Activated effector memory CD4-positive, alpha-beta T cell treated with Interleukin-2 at 50 U/mL for 16 hours (primary cell): ENCODE data around the gene FLNB.

Experiments
- DNase-seq: peaks from one replicate; pipeline ENCODE4 v3.0.0-alpha.2; 2020

The FLNB gene

GRCh38 chr3:58084788-58085543 lies 76.7 kb downstream of the FLNB start:
- no peak for DNase-seq

DNA sequence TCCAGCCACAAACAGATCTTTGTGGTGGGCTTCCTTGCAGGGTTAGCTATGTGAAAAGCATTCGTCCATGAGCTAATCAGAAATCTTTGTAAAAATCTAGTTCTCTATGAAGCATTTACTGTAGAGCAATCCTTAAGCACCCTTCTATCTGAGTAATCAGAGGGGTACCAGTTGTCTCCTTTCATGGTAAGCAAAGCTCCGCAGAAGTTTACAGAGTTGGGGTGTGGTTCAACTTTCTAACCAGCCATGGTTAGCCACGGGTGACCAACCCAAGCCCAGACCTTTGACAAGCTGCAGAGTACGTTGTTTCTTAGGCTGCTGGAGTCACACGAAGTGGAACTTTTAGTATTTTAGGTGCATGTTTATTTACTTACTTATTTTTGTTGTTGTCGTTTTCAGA lies 77.4 kb downstream of the FLNB start:
- DNase-seq = no peak

DNA sequence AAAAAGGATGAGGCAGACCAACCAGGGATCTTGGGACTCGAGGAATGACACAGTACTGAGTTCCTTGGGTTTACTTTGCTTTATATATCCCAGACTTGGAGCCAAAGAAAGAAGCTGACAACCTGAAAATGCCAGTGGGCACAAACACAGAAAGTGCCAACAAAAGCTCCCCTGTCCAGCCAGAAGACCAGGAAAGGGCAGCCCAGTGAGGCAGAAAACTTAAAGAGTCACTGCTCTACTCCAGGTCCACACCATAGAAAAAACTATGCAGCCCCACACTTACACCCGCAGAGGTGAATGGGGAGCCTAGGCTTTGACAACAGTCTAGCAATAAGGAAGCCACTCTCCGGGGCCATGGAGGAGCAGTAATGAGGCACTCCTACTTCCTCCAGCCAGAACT lies 80.3 kb downstream of the FLNB start:
- DNase-seq = no peak

- no peak for DNase-seq
Observed at GRCh38 chr3:58090351-58090750, 82.1 kb downstream of the FLNB start.

DNA sequence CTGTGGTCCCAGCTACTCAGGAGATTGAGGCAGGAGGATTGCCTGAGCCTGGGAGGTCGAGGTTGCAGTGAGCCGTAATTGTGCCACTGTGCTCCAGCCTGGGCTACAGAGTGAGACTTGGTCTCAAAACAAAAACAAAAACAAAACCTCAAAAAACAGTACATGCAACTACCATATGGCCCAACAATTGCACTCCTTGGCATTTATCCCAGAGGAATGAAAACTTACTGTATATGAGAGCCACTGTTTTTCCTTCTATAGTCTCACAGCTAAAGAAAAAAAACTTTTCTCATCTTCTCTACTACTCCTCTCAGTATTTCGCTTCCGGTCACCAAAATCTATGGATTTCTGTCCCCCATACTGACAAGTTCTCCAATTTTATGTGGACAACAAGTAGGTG lies 84.3 kb downstream of the FLNB start:
- DNase-seq = no peak

DNA sequence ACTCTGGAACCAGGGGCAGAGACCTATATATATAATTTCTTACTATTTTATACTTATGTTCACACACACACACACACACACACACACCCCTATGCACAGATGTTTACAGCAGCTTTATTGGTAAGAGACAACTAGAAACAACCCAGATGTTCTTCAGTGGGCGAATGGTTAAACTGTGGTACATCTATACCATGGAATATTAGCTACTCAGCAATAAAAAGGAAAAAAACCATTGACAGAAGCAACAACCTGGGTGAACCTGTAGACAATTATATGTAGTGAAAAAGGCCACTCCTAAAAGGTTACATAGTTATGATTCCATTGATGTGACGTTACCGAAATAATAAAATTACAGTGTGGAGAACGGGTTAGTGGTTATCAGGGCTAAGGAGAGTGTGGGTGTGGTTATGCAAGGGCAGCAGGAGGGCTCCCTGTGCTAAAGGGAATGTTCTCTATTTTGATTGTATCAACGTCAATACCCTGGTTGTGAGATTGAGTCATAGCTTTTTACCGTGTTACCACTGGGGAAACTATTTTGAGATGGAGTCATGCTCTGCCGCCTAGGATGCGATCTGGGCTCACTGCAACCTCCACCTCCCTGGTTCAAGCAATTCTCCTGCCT lies 85.5 kb downstream of the FLNB start:
- no peak for DNase-seq

GRCh38 chr3:58094657-58095056 lies 86.4 kb downstream of the FLNB start:
- DNase-seq = no peak

- DNase-seq = no peak
Observed at GRCh38 chr3:58095603-58096138, 87.4 kb downstream of the FLNB start.

GRCh38 chr3:58098531-58098930 lies 90.3 kb downstream of the FLNB start:
- no peak for DNase-seq

- no peak for DNase-seq
Observed at GRCh38 chr3:58099865-58100264, 91.6 kb downstream of the FLNB start.

GRCh38 chr3:58101499-58102389 lies 93.5 kb downstream of the FLNB start:
- no peak for DNase-seq

- DNase-seq = no peak
Observed at GRCh38 chr3:58102390-58102750, 94.1 kb downstream of the FLNB start.

- no peak for DNase-seq
Observed at GRCh38 chr3:58102976-58103451, 94.8 kb downstream of the FLNB start.

DNA sequence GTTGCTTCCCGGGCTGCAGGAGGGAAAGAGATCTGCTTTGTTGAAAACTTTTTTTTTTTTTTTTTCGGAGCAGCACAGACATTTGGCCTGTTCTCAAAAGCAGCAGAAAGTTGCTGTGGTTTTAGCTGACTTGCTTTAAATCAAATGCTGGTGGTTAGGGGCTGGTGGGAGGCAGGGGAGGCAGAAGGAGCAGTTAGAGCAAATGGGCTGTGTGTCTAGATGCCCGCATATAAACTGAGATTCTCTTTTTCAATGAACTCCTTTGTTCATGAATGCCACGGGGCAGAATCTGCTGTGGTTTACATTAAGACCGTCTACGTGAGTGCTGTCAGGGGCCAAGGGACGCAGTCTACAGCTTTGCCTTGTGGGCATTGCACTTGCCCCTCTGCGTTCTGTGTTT lies 95.9 kb downstream of the FLNB start:
- DNase-seq = no peak

- DNase-seq = no peak
Observed at GRCh38 chr3:58104712-58105111, 96.5 kb downstream of the FLNB start.

GRCh38 chr3:58105196-58105595 lies 97.0 kb downstream of the FLNB start:
- no peak for DNase-seq

GRCh38 chr3:58106061-58106460 lies 97.8 kb downstream of the FLNB start:
- DNase-seq = no peak

DNA sequence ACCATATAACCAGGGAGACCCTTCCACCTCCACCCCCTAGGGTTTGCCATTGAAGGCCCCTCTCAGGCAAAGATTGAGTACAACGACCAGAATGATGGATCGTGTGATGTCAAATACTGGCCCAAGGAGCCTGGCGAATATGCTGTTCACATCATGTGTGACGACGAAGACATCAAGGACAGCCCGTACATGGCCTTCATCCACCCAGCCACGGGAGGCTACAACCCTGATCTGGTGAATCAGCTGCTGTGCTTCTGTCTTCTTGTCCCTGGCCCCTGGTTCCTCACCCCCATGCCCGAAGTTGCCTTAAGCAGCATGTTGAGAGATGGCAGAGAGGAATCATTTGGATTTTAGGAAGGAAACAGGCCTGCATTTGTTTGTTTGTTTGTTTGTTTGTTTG lies 98.4 kb downstream of the FLNB start:
- DNase-seq = no peak

GRCh38 chr3:58107597-58107996 lies 99.4 kb downstream of the FLNB start:
- DNase-seq = no peak

DNA sequence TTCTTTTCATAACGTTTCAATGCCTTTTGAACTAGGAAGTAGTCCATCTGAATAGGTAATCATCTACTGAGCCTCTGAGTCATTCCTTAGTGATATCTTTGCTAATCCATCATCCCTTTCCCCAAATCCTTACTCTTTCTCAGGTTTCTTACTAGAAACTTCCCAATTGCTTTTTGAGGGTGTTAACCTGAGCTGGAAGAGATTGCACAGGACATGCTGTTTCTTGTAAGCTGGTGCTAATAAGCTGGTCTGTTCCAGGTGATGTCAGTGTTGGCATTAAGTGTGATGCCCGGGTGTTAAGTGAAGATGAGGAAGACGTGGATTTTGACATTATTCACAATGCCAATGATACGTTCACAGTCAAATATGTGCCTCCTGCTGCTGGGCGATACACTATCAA lies 101.5 kb downstream of the FLNB start:
- no peak for DNase-seq

DNA sequence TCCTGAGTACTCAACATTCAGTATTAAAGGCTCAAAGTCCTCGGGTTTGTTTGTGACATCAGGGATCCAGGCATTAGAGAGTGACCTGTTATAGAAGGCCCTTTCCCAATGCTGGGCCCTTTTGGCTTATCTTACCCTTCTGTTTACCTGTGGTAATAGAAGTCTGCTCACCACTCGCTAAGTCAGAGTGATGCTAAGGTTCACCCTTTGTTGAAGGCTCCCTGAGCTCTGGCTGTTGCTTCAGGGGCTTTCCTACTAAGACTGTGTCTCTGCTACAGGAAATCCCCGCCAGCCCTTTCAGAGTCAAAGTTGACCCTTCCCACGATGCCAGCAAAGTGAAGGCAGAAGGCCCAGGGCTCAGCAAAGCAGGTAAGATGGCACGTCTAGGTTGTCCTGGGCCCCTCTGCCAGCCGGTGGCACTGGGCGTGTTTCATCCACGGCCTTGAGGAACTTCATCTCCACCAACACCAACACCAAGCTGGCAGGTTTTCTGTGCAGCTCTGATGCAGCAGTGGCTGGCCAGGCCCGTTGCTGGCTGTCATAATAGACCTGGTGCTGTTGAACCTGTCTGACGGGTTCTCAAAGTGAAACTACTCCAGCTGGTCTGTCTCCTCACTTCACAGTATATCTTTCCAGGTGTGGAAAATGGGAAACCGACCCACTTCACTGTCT lies 103.4 kb downstream of the FLNB start:
- no peak for DNase-seq

- DNase-seq = no peak
Observed at GRCh38 chr3:58112185-58112535, 103.9 kb downstream of the FLNB start.

DNA sequence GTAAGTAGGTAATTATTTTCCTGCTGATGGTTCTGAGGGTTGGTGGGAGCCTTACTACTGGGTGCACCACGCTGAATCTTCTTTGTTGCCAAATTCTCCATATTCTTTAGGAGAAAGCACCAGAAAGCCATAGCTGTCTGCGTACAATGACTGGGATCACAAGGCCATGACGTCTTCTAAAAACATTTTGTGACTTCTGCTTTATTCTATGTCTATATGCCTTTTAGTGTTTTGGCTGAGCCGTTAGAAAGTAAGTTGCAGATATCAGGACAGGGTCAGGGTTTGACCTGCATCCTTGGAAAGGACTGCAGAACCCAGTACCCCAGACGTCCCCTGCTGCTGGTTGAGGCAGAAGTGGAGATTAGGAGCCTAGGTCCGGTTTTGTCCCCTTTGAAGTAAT lies 107.0 kb downstream of the FLNB start:
- no peak for DNase-seq
